ENCODE measurements around the gene CENPU.

DNA sequence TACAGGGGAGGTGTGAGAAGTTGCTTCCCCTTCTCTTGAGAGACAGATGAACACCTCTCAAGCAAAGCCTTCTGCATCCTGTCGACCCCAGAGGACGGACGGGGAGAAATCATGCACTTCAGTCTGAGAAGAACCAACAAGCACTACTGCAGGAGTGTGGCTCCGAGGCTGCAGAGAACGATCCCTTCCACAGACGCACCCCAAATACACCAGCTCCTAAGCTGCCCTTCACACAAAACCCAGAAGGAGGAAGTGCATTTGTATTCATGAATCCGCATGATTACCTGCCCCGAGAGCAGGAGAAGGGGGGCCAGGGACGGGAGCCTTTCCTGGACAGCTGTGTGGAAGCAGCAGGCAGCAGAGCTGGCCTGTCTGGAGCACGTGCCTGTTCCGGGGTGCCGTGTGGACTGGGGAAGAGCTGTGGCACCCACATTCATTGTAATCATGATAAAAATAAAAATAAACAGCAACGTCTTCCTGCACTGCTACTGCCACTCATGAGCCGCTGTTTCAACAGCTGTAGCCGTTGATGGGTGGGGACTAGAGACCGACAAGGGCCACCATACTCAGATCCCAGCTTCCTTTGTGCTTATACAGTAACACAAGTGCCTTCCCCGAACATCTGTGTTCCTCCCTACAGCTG lies 49.0 kb upstream of the CENPU start:
- TF ChIP-seq MXI1 (conservative IDR thresholded peaks at IDR 0.05; ENCODE audit: poor library complexity, severe bottlenecking) (no peak), CTCF (IDR thresholded peaks at IDR 0.05; ENCODE audit: poor library complexity, severe bottlenecking) (no peak), POLR2AphosphoS5 (IDR thresholded peaks at IDR 0.05) (no peak), EP300 (conservative IDR thresholded peaks at IDR 0.05; ENCODE audit: poor library complexity, severe bottlenecking) (no peak), TAF1 (IDR thresholded peaks at IDR 0.05; ENCODE audit: low read depth) (no peak), RAD21 (conservative IDR thresholded peaks at IDR 0.05) (no peak), REST (IDR thresholded peaks at IDR 0.05; ENCODE audit: borderline replicate concordance) (no peak)
